ENCODE results near the gene YPEL1. TPM values are rescaled to one million over a fixed set of nuclear protein-coding genes. Genes with fewer than 3 reads are reported as not detected.
A peak's percentile ranks its signal among the peaks of the same experiment; 100 is the strongest.

YPEL1 gene
- total and polyA plus RNA-seq, 2 of the 13 experiments (the other 11 are each of a cell fraction or from before 2014, with no cell fraction given), result 0.33 to 2.5 TPM

DNA sequence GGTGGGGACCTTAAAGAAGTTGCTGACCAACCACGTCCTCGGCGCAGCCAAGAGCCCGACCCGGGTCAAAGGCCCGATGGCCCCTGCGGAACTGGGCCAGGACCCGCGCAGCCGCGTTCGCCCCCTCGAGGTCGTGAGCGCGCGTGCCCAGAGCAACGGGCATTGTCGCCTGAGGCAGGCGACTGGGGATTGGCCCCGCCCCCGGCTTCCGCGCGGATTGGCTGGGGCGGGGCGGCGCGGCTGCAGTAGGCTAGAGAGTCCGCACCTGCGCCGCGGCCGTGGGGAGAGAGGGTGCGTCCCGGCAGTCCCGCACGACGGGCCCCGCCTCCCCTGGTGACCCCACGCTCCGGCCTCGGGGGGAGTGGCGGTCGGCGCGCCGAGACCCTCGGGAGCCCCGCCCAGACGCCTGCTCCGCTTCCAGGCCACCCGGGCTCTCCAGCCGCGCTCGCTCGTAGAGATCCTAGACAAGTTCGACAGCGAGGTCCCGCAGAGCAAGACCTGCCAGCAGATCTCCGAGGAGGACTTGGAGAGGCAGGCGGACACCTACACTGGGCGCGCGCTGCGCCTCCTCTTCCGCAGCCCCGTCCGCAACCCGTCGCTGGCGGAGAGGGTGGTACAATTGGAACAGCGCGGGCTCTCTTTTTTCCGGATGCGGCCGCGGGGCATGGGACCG, 78.1 kb downstream of the YPEL1 start (continued):
- no peak for TF ChIP-seq U2AF2 (IDR thresholded peaks at IDR 0.05; ENCODE audit: low read depth, low read length)
- no peak for TF ChIP-seq ZNF530 (CRISPR knock-in tag; IDR thresholded peaks at IDR 0.05; ENCODE audit: low read depth)
- TF ChIP-seq, protein P1, sequence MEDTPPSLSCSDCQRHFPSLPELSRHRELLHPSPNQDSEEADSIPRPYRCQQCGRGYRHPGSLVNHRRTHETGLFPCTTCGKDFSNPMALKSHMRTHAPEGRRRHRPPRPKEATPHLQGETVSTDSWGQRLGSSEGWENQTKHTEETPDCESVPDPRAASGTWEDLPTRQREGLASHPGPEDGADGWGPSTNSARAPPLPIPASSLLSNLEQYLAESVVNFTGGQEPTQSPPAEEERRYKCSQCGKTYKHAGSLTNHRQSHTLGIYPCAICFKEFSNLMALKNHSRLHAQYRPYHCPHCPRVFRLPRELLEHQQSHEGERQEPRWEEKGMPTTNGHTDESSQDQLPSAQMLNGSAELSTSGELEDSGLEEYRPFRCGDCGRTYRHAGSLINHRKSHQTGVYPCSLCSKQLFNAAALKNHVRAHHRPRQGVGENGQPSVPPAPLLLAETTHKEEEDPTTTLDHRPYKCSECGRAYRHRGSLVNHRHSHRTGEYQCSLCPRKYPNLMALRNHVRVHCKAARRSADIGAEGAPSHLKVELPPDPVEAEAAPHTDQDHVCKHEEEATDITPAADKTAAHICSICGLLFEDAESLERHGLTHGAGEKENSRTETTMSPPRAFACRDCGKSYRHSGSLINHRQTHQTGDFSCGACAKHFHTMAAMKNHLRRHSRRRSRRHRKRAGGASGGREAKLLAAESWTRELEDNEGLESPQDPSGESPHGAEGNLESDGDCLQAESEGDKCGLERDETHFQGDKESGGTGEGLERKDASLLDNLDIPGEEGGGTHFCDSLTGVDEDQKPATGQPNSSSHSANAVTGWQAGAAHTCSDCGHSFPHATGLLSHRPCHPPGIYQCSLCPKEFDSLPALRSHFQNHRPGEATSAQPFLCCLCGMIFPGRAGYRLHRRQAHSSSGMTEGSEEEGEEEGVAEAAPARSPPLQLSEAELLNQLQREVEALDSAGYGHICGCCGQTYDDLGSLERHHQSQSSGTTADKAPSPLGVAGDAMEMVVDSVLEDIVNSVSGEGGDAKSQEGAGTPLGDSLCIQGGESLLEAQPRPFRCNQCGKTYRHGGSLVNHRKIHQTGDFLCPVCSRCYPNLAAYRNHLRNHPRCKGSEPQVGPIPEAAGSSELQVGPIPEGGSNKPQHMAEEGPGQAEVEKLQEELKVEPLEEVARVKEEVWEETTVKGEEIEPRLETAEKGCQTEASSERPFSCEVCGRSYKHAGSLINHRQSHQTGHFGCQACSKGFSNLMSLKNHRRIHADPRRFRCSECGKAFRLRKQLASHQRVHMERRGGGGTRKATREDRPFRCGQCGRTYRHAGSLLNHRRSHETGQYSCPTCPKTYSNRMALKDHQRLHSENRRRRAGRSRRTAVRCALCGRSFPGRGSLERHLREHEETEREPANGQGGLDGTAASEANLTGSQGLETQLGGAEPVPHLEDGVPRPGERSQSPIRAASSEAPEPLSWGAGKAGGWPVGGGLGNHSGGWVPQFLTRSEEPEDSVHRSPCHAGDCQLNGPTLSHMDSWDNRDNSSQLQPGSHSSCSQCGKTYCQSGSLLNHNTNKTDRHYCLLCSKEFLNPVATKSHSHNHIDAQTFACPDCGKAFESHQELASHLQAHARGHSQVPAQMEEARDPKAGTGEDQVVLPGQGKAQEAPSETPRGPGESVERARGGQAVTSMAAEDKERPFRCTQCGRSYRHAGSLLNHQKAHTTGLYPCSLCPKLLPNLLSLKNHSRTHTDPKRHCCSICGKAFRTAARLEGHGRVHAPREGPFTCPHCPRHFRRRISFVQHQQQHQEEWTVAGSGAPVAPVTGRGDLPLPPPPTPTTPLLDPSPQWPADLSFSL (CRISPR knock-in tag; IDR thresholded peaks at IDR 0.05), result no peak
- TF ChIP-seq, protein P2, sequence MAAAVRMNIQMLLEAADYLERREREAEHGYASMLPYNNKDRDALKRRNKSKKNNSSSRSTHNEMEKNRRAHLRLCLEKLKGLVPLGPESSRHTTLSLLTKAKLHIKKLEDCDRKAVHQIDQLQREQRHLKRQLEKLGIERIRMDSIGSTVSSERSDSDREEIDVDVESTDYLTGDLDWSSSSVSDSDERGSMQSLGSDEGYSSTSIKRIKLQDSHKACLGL (CRISPR knock-in tag; IDR thresholded peaks at IDR 0.05), result no peak
- TF ChIP-seq, protein P3, sequence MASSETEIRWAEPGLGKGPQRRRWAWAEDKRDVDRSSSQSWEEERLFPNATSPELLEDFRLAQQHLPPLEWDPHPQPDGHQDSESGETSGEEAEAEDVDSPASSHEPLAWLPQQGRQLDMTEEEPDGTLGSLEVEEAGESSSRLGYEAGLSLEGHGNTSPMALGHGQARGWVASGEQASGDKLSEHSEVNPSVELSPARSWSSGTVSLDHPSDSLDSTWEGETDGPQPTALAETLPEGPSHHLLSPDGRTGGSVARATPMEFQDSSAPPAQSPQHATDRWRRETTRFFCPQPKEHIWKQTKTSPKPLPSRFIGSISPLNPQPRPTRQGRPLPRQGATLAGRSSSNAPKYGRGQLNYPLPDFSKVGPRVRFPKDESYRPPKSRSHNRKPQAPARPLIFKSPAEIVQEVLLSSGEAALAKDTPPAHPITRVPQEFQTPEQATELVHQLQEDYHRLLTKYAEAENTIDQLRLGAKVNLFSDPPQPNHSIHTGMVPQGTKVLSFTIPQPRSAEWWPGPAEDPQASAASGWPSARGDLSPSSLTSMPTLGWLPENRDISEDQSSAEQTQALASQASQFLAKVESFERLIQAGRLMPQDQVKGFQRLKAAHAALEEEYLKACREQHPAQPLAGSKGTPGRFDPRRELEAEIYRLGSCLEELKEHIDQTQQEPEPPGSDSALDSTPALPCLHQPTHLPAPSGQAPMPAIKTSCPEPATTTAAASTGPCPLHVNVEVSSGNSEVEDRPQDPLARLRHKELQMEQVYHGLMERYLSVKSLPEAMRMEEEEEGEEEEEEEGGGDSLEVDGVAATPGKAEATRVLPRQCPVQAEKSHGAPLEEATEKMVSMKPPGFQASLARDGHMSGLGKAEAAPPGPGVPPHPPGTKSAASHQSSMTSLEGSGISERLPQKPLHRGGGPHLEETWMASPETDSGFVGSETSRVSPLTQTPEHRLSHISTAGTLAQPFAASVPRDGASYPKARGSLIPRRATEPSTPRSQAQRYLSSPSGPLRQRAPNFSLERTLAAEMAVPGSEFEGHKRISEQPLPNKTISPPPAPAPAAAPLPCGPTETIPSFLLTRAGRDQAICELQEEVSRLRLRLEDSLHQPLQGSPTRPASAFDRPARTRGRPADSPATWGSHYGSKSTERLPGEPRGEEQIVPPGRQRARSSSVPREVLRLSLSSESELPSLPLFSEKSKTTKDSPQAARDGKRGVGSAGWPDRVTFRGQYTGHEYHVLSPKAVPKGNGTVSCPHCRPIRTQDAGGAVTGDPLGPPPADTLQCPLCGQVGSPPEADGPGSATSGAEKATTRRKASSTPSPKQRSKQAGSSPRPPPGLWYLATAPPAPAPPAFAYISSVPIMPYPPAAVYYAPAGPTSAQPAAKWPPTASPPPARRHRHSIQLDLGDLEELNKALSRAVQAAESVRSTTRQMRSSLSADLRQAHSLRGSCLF (CRISPR knock-in tag; IDR thresholded peaks at IDR 0.05; ENCODE audit: borderline replicate concordance), result no peak
- TF ChIP-seq, protein P4, sequence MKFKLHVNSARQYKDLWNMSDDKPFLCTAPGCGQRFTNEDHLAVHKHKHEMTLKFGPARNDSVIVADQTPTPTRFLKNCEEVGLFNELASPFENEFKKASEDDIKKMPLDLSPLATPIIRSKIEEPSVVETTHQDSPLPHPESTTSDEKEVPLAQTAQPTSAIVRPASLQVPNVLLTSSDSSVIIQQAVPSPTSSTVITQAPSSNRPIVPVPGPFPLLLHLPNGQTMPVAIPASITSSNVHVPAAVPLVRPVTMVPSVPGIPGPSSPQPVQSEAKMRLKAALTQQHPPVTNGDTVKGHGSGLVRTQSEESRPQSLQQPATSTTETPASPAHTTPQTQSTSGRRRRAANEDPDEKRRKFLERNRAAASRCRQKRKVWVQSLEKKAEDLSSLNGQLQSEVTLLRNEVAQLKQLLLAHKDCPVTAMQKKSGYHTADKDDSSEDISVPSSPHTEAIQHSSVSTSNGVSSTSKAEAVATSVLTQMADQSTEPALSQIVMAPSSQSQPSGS (CRISPR knock-in tag; IDR thresholded peaks at IDR 0.05), result no peak
- TF ChIP-seq, protein P5, sequence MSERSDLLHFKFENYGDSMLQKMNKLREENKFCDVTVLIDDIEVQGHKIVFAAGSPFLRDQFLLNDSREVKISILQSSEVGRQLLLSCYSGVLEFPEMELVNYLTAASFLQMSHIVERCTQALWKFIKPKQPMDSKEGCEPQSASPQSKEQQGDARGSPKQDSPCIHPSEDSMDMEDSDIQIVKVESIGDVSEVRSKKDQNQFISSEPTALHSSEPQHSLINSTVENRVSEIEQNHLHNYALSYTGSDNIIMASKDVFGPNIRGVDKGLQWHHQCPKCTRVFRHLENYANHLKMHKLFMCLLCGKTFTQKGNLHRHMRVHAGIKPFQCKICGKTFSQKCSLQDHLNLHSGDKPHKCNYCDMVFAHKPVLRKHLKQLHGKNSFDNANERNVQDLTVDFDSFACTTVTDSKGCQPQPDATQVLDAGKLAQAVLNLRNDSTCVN (CRISPR knock-in tag; IDR thresholded peaks at IDR 0.05; ENCODE audit: borderline replicate concordance), result 0 out of 2 replicates have a peak, but pooled peaks have one; percentile 15
- peak; percentile 25; the same call in 1 of the 2 replicates for TF ChIP-seq SOX5 (CRISPR knock-in tag; IDR thresholded peaks at IDR 0.05; ENCODE audit: borderline replicate concordance)
- no peak for TF ChIP-seq ATF7 (IDR thresholded peaks at IDR 0.05)
- TF ChIP-seq ATF7 (CRISPR knock-in tag; IDR thresholded peaks at IDR 0.05), result no peak
- 0 out of 2 replicates have a peak, but pooled peaks have one; percentile 47 for TF ChIP-seq KLF6 (CRISPR knock-in tag; IDR thresholded peaks at IDR 0.05)
- TF ChIP-seq CREM (IDR thresholded peaks at IDR 0.05), result no peak
- TF ChIP-seq CREM (CRISPR knock-in tag; IDR thresholded peaks at IDR 0.05), result no peak
- 0 out of 2 replicates have a peak, but pooled peaks have one; percentile 52 for TF ChIP-seq ZSCAN30 (CRISPR knock-in tag; IDR thresholded peaks at IDR 0.05)
- peak; percentile 64 for TF ChIP-seq ZFX (CRISPR knock-in tag; IDR thresholded peaks at IDR 0.05; ENCODE audit: low read depth)

All from HepG2 (cell line).